Thyroid gland (tissue), 4 donors: ENCODE results near the gene HEATR3.

Experiments used
- CTCF ChIP-seq, 6 experiments: fragments of 200-600 bp in 3 of 6; fragments of 450-650 bp in 3 of 6; sonication (generic) in 3 of 6; IDR thresholded peaks; one replicate each; pipeline ENCODE4 v1.5.1; 2016 to 2019; ENCODE audit warnings: antibody characterized with exemption in 6 of 6, mild to moderate bottlenecking in 2 of 6, inconsistent platforms in 1 of 6, moderate library complexity in 1 of 6
- POLR2A ChIP-seq, 2 donors: fragments of 450-650 bp; IDR thresholded peaks; one replicate each; pipeline ENCODE4 v1.6.1; 2017; ENCODE audit warnings: antibody characterized with exemption in 2 of 2, mild to moderate bottlenecking in 2 of 2, moderate library complexity in 1 of 2

- TF ChIP-seq CTCF (IDR thresholded peaks at IDR 0.05) (no peak), POLR2A (IDR thresholded peaks at IDR 0.05) (no peak)
Observed at GRCh38 chr16:50114357-50115129, 48.8 kb downstream of the HEATR3 start.
